Smooth muscle cell (in vitro differentiated cells): ENCODE results near the gene TINAG. TPM values are rescaled to one million over a fixed set of nuclear protein-coding genes. Genes with fewer than 3 reads are reported as not detected.

ENCODE experiments used
- DNase-seq: peaks from one replicate; lab custom pipeline; 2025; ENCODE audit not compliant: unreplicated experiment; lab: John Stamatoyannopoulos, UW
- H2AFZ ChIP-seq: fragments of 200-600 bp; sonication (generic); 2 replicates; pipeline ENCODE4 v1.6.0; 2016; ENCODE audit warnings: antibody characterized with exemption, low read depth, mild to moderate bottlenecking
- H3F3A ChIP-seq: fragments of 200-600 bp; sonication (generic); 2 replicates; pipeline ENCODE4 v1.6.0; 2017; ENCODE audit warnings: antibody characterized with exemption, low read depth
- H3K27ac ChIP-seq: fragments of 200-600 bp; sonication (generic); 2 replicates; pipeline ENCODE4 v1.5.1; 2016; ENCODE audit warnings: low read depth, mild to moderate bottlenecking
- H3K27me3 ChIP-seq: fragments of 200-600 bp; sonication (generic); 2 replicates; pipeline ENCODE4 v1.6.1; 2016; ENCODE audit warnings: low read depth, mild to moderate bottlenecking
- H3K36me3 ChIP-seq: fragments of 200-600 bp; sonication (generic); 2 replicates; pipeline ENCODE4 v1.5.1; 2016; ENCODE audit warnings: low read depth
- H3K4me1 ChIP-seq: fragments of 200-600 bp; sonication (generic); 2 replicates; pipeline ENCODE4 v1.5.1; 2016; ENCODE audit warnings: low read depth
- H3K4me2 ChIP-seq: fragments of 200-600 bp; sonication (generic); 2 replicates; pipeline ENCODE4 v1.6.0; 2016; ENCODE audit warnings: mild to moderate bottlenecking
- H3K4me3 ChIP-seq: fragments of 200-600 bp; sonication (generic); 2 replicates; pipeline ENCODE4 v1.5.1; 2016; ENCODE audit warnings: mild to moderate bottlenecking
- H3K79me2 ChIP-seq: fragments of 200-600 bp; sonication (generic); 2 replicates; pipeline ENCODE4 v1.6.0; 2016; ENCODE audit warnings: low read depth, mild to moderate bottlenecking
- H3K9ac ChIP-seq: fragments of 200-600 bp; sonication (generic); 2 replicates; pipeline ENCODE4 v1.6.0; 2016; ENCODE audit warnings: low read depth
- H3K9me3 ChIP-seq: fragments of 200-600 bp; sonication (generic); replicated peaks from 2 replicates; pipeline ENCODE4 v1.5.1; 2016; ENCODE audit warnings: low read depth
- H4K20me1 ChIP-seq: fragments of 200-600 bp; sonication (generic); 2 replicates; pipeline ENCODE4 v1.6.0; 2016; ENCODE audit warnings: low read depth
- CTCF ChIP-seq: fragments of 200-600 bp; sonication (generic); IDR thresholded peaks from 2 replicates; pipeline ENCODE4 v1.5.1; 2017; ENCODE audit warnings: borderline replicate concordance, mild to moderate bottlenecking, antibody characterized with exemption; ENCODE audit not compliant: insufficient read depth, poor library complexity, severe bottlenecking
- WGBS: methylation state at CpG from one replicate; pipeline ENCODE4 v1.1.7; 2016; ENCODE audit warnings: low lambda C conversion rate; 5-methylcytosine and 5-hydroxymethylcytosine counted together
- polyA plus RNA-seq: library from polyadenylated mRNA; unstranded; fragments of >200 nt; fragmentation: Nextera tagmentation; extraction: Ambion mirVana; gene quantifications from 2 replicates; pipeline ENCODE4 v1.2.1, GENCODE V29; 2016
- total RNA-seq: library from RNA; depleted of rRNA; stranded (reverse); fragments of >200 nt; gene quantifications from 2 replicates; pipeline ENCODE4 v1.2.3, GENCODE V29; 2014

Gene TINAG
- total and polyA plus RNA-seq, 2 experiments from 2014 or later = not detected

- Histone ChIP-seq H2AFZ (no peak overlapping the region), H3K9ac (no peak overlapping the region), H3K27me3 (no peaks in the 10 kb centered on the region), H3K9me3 (no peaks in the 10 kb centered on the region), H3K4me2 (peak overlapping the region; percentile 47), H3K79me2 (no peaks in the 10 kb centered on the region), H3F3A (no peaks in the 10 kb centered on the region), H3K36me3 (no peaks in the 10 kb centered on the region), H3K4me1 (no peaks in the 10 kb centered on the region), H3K4me3 (no peak overlapping the region), H3K27ac (peak overlapping the region; percentile 77), H4K20me1 (no peaks in the 10 kb centered on the region)
- TF ChIP-seq CTCF = no peak
- 5% methylated on average over 2 of the region's 2 CpGs for WGBS
- no peak for DNase-seq
These were observed 27.6 kb downstream of the TINAG start for GRCh38 chr6:54335871-54336270.

DNA sequence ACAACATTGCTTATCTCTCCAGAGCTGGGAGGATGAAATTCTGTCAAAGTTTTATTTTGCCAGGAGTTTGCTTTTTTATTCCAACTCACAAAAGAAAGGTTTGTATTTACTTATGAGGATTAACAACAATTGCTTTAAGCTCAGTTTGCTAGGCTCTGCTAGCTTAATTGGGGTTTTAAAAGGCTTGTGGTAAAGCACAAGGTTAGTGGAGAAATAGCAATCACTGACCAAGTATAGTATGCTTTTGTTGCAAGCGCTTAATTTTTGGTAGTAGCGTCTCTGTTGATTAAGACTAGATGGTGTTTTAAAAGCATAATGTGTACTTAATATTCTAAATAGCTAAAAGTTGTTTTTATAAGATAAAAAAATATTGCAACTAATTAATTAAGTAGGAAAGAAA is 45.7 kb downstream of the TINAG start:
- Histone ChIP-seq H3K4me1 (no peaks in the 10 kb centered on the region), H3K4me3 (no peak overlapping the region), H3K79me2 (no peaks in the 10 kb centered on the region), H3F3A (no peaks in the 10 kb centered on the region), H3K27me3 (no peaks in the 10 kb centered on the region), H3K27ac (no peak overlapping the region), H4K20me1 (no peaks in the 10 kb centered on the region), H3K36me3 (no peaks in the 10 kb centered on the region), H3K9ac (no peak overlapping the region), H3K4me2 (no peak overlapping the region), H3K9me3 (no peaks in the 10 kb centered on the region), H2AFZ (peak overlapping the region; percentile 55)
- DNase-seq = no peak
- 92% methylated on average over 2 of the region's 2 CpGs for WGBS
- TF ChIP-seq CTCF = no peak

DNA sequence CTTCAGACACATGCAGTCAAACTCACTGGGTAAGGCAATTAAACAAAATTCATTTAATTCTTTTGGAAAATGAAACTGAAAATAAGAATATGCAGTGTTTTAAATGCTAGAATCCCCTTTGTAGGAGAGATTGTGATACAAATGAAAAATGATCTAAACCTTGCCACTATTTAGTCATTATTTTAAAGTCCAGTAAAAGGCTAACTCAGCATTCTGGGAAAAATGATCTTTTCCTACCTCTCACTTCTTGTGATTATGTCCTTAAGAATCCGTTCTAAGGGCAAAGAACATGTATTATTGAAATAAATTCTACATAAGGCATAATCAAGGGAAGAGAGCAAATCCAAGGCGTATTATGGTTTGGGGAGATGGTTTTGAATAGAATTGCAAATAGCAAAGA is 46.4 kb downstream of the TINAG start:
- Histone ChIP-seq H3F3A (no peaks in the 10 kb centered on the region), H3K4me2 (no peak overlapping the region), H3K4me3 (no peak overlapping the region), H4K20me1 (no peaks in the 10 kb centered on the region), H3K27ac (no peak overlapping the region), H3K9ac (no peak overlapping the region), H3K4me1 (no peaks in the 10 kb centered on the region), H3K79me2 (no peaks in the 10 kb centered on the region), H3K36me3 (no peaks in the 10 kb centered on the region), H3K9me3 (no peaks in the 10 kb centered on the region), H3K27me3 (no peaks in the 10 kb centered on the region), H2AFZ (no peak overlapping the region)
- DNase-seq = no peak
- WGBS = 89% methylated on average over 2 of the region's 2 CpGs
- no peak for TF ChIP-seq CTCF

- WGBS = 77% methylated on average over 1 of the region's 1 CpG
- Histone ChIP-seq H3K4me3 (no peak overlapping the region), H3K36me3 (no peaks in the 10 kb centered on the region), H3K9ac (no peak overlapping the region), H3F3A (no peaks in the 10 kb centered on the region), H3K4me2 (no peak overlapping the region), H3K27ac (no peak overlapping the region), H3K4me1 (no peaks in the 10 kb centered on the region), H3K9me3 (no peaks in the 10 kb centered on the region), H3K27me3 (no peaks in the 10 kb centered on the region), H2AFZ (no peak overlapping the region), H3K79me2 (no peaks in the 10 kb centered on the region), H4K20me1 (no peaks in the 10 kb centered on the region)
- no peak for DNase-seq
- no peak for TF ChIP-seq CTCF
These were observed 48.9 kb downstream of the TINAG start for GRCh38 chr6:54357141-54357540.
